ENCODE data around the gene PASK.

GRCh38 chr2:241148891-241149674 is at the start of gene PASK:
- TF ChIP-seq EP300 (IDR thresholded peaks at IDR 0.05) (no peak), POLR2A (IDR thresholded peaks at IDR 0.05) (no peak)
- TF ChIP-seq, protein P1, sequence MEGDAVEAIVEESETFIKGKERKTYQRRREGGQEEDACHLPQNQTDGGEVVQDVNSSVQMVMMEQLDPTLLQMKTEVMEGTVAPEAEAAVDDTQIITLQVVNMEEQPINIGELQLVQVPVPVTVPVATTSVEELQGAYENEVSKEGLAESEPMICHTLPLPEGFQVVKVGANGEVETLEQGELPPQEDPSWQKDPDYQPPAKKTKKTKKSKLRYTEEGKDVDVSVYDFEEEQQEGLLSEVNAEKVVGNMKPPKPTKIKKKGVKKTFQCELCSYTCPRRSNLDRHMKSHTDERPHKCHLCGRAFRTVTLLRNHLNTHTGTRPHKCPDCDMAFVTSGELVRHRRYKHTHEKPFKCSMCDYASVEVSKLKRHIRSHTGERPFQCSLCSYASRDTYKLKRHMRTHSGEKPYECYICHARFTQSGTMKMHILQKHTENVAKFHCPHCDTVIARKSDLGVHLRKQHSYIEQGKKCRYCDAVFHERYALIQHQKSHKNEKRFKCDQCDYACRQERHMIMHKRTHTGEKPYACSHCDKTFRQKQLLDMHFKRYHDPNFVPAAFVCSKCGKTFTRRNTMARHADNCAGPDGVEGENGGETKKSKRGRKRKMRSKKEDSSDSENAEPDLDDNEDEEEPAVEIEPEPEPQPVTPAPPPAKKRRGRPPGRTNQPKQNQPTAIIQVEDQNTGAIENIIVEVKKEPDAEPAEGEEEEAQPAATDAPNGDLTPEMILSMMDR (IDR thresholded peaks at IDR 0.05), result peak in 1 of 4 experiments; percentile 7

Measured in gastroesophageal sphincter (tissue), 3 donors.